SKM-1 (cell line): ENCODE measurements around the gene TUB.

Experiments
- DNase-seq: peaks from one replicate; lab custom pipeline; 2025; ENCODE audit not compliant: unreplicated experiment; lab: John Stamatoyannopoulos, UW

Gene TUB

DNA sequence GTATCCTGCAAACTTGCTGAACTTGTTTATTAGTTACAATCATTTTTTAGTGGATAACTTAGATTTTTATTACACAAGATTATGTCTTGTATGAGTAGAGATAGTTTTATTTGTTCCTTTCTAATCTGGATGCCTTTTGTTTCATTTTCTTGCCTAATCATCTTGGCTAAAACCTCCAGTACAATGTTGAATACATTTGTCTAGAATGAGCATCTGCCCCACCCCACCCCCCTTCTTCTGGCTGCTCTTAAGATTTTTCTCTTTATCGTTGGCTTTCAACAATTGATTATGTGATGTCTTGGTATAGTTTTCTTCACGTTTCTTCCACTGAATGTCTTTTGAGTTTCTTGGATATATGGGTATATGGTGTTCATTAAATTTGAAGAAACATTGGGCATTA is 37.3 kb upstream of the TUB start:
- DNase-seq, result no peak

- DNase-seq, result no peak
These were observed 35.2 kb upstream of the TUB start for GRCh38 chr11:8045839-8046238.

GRCh38 chr11:8047382-8047781 is 33.6 kb upstream of the TUB start:
- no peak for DNase-seq

- no peak for DNase-seq
These were observed 31.9 kb upstream of the TUB start for GRCh38 chr11:8049084-8049483.

GRCh38 chr11:8055091-8055835 is 25.7 kb upstream of the TUB start:
- DNase-seq, result no peak

- DNase-seq, result no peak
These were observed 25.0 kb upstream of the TUB start for GRCh38 chr11:8055836-8056526.

DNA sequence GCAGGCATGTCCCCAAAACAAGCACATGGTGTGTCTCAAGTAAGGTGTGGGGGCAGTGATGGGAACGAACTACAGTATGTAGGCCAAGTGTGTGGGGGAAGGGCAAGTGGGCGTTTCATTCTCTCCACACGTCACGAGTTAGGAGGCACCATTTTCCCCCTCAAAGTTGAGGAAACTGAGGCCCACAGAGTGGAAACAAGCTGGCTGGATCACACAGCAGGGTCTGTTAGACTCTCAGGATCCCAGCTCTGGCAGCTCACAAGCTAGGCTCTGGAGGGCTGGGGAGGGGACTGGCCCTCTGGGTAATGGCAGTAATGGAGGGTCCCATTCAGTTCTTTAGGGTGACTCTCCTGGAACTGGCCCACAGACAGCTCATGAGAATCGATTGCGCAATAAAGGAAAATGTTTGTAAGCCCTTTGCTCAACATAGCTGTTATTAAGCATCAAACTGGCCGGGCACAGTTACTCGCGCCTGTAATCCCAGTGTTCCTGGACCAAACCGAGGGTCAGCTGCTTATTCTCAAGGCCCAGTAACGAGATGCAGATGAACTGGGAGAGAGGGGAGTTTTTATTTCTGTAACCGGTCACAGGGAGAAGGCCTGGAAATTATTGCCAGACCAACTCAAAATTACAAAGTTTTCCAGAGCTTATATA is 24.1 kb upstream of the TUB start:
- no peak for DNase-seq

DNA sequence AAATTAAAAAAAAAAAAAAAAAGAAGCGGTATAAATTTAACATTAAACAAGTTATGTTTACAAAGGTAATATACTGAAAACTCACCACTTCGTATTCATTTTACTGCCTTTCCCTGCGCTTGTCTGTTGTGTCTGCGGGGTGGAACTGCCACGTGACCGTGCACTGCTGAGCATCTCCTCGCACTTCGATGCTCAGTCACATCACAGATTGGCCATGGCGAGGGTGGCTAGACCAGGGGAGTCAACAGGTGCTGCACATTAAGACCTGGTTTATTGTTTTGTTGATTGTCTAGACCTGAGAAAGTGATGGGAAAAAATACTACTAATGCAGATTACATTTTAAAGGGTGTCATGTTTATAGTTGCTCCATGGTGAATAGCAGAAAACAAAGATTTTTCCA is 22.8 kb upstream of the TUB start:
- no peak for DNase-seq

GRCh38 chr11:8059030-8059429 is 22.0 kb upstream of the TUB start:
- no peak for DNase-seq

DNA sequence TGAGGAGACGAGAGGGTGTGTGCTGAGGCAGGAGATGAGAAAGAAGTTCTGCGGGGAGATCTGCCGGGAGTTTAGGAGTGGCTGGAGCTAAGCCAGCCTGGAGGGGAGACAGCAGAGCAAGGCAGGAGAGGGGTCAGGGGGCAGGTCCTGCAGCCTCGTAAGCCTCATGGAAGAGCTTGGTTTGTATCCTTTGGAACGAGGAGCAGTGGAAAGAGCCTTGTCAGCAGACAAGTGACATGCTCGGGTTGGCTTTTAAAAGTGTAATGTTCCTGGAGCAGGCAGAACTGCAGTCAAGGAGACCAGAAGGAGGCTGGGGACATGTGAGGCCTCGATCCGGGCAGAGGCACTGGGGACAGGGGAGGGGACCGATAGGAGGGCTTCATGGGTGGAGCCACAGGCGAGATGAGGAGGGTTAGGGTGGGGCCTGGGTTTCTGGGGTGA is 21.4 kb upstream of the TUB start:
- DNase-seq, result no peak

DNA sequence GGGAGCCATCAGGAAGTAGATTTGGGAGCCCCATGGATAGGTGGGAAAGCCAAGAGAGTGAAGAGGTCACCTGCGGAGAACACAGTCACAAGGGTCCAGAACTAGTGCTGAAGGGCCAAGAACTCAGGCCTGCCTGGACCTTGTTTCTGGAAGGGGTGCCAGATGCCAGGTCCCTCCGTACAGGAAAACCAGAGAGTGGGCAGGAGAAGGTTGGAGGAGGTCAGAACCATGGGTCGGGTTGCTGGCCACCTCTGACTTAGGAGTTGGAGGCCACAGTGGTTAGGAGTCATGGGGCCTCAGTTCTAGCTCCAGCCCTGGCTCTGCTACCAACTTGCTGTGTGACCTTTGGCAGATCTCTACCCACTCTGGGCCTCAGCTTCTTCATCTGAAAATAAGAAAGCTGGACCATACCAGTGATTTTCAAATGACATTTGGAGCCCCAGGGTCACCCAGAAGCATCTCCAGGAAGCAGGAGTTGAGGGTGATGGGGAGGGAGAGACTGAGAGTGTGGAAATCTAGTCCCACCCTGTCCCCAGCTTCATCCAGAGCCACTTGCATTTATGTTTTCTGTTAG is 20.8 kb upstream of the TUB start:
- no peak for DNase-seq

GRCh38 chr11:8060801-8061554 is 20.0 kb upstream of the TUB start:
- no peak for DNase-seq

DNA sequence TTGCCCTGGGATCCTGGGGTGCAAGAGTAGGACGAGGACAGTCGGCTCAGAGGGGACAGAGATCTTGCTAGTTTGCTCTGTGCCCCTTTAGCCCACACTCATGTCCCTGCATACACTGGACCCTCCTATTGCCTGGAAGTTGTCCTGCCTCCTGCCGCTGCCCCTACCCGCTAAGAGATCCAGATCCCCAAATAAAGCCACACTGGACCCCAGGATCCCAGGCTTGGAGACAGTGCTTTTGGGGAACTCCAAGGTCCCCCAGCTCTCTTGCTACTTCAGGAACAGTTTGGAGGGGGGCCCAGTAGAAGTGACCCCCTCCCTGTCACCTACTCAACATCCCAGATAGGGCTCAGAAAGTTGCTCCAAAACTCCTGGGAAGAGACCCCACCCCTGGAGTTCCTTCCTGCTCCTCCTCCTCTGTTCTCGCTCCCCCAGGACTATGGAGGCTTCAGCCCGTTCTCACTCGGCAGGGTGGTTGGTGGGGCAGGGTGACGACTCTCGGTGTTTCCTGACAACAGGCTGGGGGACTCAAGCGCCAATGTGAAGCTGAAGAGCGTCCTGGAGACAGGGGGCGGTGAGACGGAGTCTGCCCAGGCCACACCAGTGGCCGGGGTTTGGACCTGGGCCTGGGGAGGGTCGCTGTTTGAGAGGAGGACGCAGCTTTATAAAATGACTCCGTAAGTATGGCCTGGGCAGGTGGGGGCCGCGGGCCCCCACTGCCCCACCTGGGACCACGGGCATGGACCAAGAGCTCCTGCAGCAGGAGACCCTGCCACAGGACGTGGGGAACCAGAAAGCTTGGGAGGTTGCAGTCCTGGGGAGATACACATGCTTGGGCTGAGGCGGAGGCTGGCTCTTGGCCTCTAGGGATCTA is 19.2 kb upstream of the TUB start:
- DNase-seq, result no peak

DNA sequence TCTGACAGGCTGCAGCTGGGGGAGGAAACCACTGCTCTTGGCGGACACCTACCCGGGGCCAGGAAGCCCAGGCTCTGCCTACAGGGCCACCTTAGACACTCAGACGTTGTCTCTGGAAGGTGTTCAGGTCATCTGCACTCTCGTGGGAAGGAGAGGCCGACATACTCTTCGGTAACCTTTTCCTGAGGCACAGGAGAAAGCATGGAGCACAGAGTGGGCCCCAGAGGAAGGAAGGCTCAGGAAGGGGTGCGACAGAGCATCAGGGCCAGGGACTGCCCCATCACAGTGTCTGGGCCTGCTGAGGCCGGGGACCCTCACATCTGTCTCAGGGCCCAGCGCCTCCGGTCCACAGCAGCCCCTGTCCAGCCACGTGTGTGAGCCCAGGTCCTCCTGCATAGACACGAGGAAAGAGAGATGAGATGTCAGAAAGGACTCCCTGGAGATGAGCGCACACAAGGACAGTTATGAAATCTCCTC is 18.2 kb upstream of the TUB start:
- DNase-seq, result no peak

GRCh38 chr11:8063324-8063723 is 17.7 kb upstream of the TUB start:
- no peak for DNase-seq

GRCh38 chr11:8065031-8065430 is 16.0 kb upstream of the TUB start:
- no peak for DNase-seq

- no peak for DNase-seq
These were observed 14.7 kb upstream of the TUB start for GRCh38 chr11:8066036-8066910.

DNA sequence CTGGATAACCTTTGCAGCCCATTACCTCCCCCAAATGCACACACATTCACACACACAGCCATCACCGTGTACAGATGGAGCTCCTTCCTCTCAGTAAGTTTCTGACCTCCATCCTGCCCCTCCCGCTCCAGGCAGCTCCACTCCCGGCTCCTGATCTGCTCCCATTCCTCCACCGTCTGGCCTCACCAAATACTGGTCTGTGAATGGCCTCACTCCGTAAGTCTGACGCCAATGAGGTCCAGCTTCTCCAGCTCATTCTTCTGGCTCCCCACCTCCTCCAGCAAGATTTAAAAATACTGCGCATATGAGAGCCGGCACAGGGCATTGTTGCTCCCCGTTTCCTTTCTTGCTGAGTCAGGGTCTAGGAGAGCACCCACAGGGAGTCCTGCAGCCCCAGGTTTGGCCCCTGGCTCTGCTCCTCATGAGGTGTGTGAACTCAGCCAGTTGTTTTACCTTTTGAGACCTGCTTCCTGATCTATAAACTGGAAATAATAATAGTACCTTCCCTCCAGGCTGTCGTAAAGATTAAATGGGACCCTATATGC is 14.0 kb upstream of the TUB start:
- DNase-seq, result no peak

DNA sequence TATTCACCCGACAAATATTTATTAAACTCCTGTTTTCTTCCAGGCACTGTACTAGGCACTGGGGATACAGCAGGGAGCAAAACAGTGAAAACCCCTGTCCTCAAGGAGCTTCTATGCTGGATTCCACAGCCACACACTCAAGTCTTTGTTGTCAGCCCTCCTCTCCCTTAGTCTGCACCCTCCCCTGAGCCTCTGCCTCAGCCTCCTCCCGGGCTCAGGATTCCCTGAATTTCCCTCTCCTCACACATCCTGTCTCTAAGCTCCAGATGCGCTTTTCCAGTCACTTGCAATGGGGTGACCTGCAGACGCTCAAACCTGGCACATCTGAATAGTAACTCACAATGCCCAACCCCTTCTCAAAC is 13.5 kb upstream of the TUB start:
- no peak for DNase-seq
